ENCODE measurements around the gene CSNK1G1.

- TF ChIP-seq CTCF (IDR thresholded peaks at IDR 0.05) (no peak), POLR2A (IDR thresholded peaks at IDR 0.05) (no peak)
Observed at GRCh38 chr15:64285871-64286270, 70.1 kb downstream of the CSNK1G1 start.
